GM23338 (cell line): ENCODE measurements around the gene RPS29. TPM values are rescaled to one million over a fixed set of nuclear protein-coding genes. Genes with fewer than 3 reads are reported as not detected.

ENCODE experiments used
- ETS1 ChIP-seq: IDR thresholded peaks from 2 replicates; pipeline ENCODE4 v1.6.1; 2016; ENCODE audit warnings: antibody characterized with exemption
- JUNB ChIP-seq: IDR thresholded peaks from one replicate; pipeline ENCODE4 v1.6.1; 2016; ENCODE audit warnings: antibody characterized with exemption; ENCODE audit not compliant: unreplicated experiment
- POLR2AphosphoS5 ChIP-seq: IDR thresholded peaks from 2 replicates; pipeline ENCODE4 v1.6.1; 2016; ENCODE audit warnings: antibody characterized with exemption, low read depth
- REST ChIP-seq: IDR thresholded peaks from one replicate; pipeline ENCODE4 v1.6.1; 2018; ENCODE audit warnings: antibody characterized with exemption; ENCODE audit not compliant: unreplicated experiment
- STAT1 ChIP-seq: IDR thresholded peaks from one replicate; pipeline ENCODE4 v1.6.1; 2016; ENCODE audit warnings: antibody characterized with exemption; ENCODE audit not compliant: unreplicated experiment
- ZNF114 ChIP-seq: fragments of 250-450 bp; sonication (Bioruptor Pico); IDR thresholded peaks from 2 replicates; pipeline ENCODE4 v1.5.0; 2020; ENCODE audit warnings: mild to moderate bottlenecking, moderate library complexity
- ZNF331 ChIP-seq: fragments of 250-450 bp; sonication (Bioruptor Pico); IDR thresholded peaks from 2 replicates; pipeline ENCODE4 v1.5.0; 2020; ENCODE audit warnings: low read depth, mild to moderate bottlenecking, moderate library complexity
- ZNF462 ChIP-seq: fragments of 250-450 bp; sonication (Bioruptor Pico); IDR thresholded peaks from 2 replicates; pipeline ENCODE4 v1.5.0; 2020; ENCODE audit warnings: mild to moderate bottlenecking, moderate library complexity
- polyA plus RNA-seq: library from polyadenylated mRNA; unstranded; fragments of >200 nt; fragmentation: Nextera tagmentation; extraction: Ambion mirVana; gene quantifications from 2 replicates; pipeline ENCODE4 v1.2.1, GENCODE V29; 2016
- total RNA-seq: library from RNA; depleted of rRNA; stranded (reverse); fragments of >200 nt; shearing (Covaris generic); gene quantifications from 2 replicates; pipeline ENCODE4 v1.2.3, GENCODE V29; 2014

The RPS29 gene
- total and polyA plus RNA-seq, 2 experiments from 2014 or later = 2,560 to 3,734 TPM

GRCh38 chr14:49614196-49614595 is 28.0 kb upstream of the RPS29 start (continued):
- no peak for TF ChIP-seq ZNF462 (CRISPR knock-in tag)
- no peak for TF ChIP-seq ZNF114 (CRISPR knock-in tag)
- TF ChIP-seq STAT1 = no peak
- TF ChIP-seq JUNB = no peak
- TF ChIP-seq ETS1 = no peak
- no peak for TF ChIP-seq REST
- no peak for TF ChIP-seq POLR2AphosphoS5
- TF ChIP-seq ZNF331 (CRISPR knock-in tag) = no peak
